KMS-11 (cell line): Measurements from ENCODE around the gene TIMP3.

Source experiments
- H2AFZ ChIP-seq: fragments of 200-600 bp; sonication (generic); 2 replicates; pipeline ENCODE4 v1.6.1; 2016; ENCODE audit warnings: antibody characterized with exemption, mixed run types, low read depth
- H3K27ac ChIP-seq: fragments of 200-600 bp; sonication (generic); 2 replicates; pipeline ENCODE4 v1.6.1; 2016; ENCODE audit warnings: mild to moderate bottlenecking, mixed run types
- H3K27me3 ChIP-seq: fragments of 200-600 bp; sonication (generic); 2 replicates; pipeline ENCODE4 v1.6.1; 2017; ENCODE audit warnings: mild to moderate bottlenecking, low read depth, mixed run types, moderate library complexity; ENCODE audit not compliant: insufficient read depth
- H3K36me3 ChIP-seq: fragments of 200-600 bp; sonication (generic); 2 replicates; pipeline ENCODE4 v1.6.1; 2017; ENCODE audit warnings: mild to moderate bottlenecking, mixed run types; ENCODE audit not compliant: insufficient read depth
- H3K4me1 ChIP-seq: fragments of 200-600 bp; sonication (generic); 2 replicates; pipeline ENCODE4 v1.6.1; 2016; ENCODE audit warnings: mild to moderate bottlenecking, low read depth, mixed run types; ENCODE audit not compliant: poor library complexity, severe bottlenecking
- H3K4me2 ChIP-seq: fragments of 200-600 bp; sonication (generic); 2 replicates; pipeline ENCODE4 v1.7.0; 2016; ENCODE audit warnings: mild to moderate bottlenecking, mixed run types
- H3K4me3 ChIP-seq: fragments of 200-600 bp; sonication (generic); IDR thresholded peaks from 2 replicates; pipeline ENCODE4 v1.6.1; 2017; ENCODE audit warnings: low read depth, low read length, mixed read lengths; ENCODE audit not compliant: insufficient read depth
- H3K79me2 ChIP-seq: fragments of 200-600 bp; sonication (generic); 2 replicates; pipeline ENCODE4 v1.6.1; 2016; ENCODE audit warnings: low read depth, mixed run types; ENCODE audit not compliant: insufficient read depth
- H3K9ac ChIP-seq: fragments of 200-600 bp; sonication (generic); 2 replicates; pipeline ENCODE4 v1.6.1; 2016; ENCODE audit warnings: mild to moderate bottlenecking, mixed run types
- H4K20me1 ChIP-seq: fragments of 200-600 bp; sonication (generic); 2 replicates; pipeline ENCODE4 v1.6.1; 2016; ENCODE audit warnings: mild to moderate bottlenecking, mixed run types; ENCODE audit not compliant: insufficient read depth
- CTCF ChIP-seq: fragments of 200-600 bp; sonication (generic); conservative IDR thresholded peaks from 2 replicates; pipeline ENCODE4 v1.6.1; 2017; ENCODE audit warnings: low read depth, mild to moderate bottlenecking, antibody characterized with exemption, low read length, moderate library complexity, mixed read lengths

The TIMP3 gene

DNA sequence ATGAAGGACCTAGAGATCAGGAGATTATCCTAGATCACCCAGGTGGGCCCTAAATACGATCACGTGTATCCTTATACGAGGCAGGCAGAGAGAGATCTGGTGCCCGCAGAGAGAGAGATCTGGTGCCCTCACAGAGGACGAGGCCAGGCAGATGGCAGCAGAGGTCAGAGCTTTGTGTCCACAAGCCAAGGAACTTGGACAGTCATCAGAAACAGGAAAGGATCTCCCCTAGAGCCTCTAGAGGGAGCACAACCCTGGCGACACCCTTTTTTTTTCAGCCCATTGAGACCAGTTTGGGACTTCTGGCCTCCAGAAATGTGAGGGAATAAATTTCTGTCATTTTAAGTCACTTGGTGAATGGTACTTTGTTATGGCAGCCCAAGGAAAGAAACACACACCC is 25.5 kb upstream of the TIMP3 start:
- H3K9ac ChIP-seq: no peak overlapping the region
- H3K79me2 ChIP-seq: no peaks in the 10 kb centered on the region
- no peaks in the 10 kb centered on the region for H3K36me3 ChIP-seq
- H3K27me3 ChIP-seq: no peaks in the 10 kb centered on the region
- TF ChIP-seq CTCF: no peak
- no peak overlapping the region for H3K27ac ChIP-seq
- H3K4me3 ChIP-seq: no peak overlapping the region
- no peak overlapping the region for H2AFZ ChIP-seq
- no peaks in the 10 kb centered on the region for H3K4me1 ChIP-seq
- no peak overlapping the region for H3K4me2 ChIP-seq
- H4K20me1 ChIP-seq: no peaks in the 10 kb centered on the region

DNA sequence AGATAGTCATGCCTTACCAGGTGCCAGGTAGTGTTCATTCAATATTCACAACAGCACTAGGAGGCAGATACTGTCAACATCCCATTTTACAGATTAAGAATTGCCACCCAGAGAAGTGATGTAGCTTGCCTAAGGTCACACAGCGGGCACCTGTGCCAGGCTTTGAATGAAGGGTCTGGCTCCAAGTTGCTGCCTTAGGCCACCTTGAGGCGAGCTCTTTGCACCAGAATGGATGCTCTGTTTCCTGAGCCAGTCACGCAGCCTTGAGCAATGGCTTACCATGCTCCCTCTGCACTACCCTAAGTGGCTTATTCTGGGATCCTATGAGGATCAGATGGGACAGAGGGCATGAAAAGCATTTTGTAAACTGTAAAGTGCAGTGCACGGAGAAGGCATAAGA is 25.1 kb upstream of the TIMP3 start:
- H3K4me3 ChIP-seq: no peak overlapping the region
- no peaks in the 10 kb centered on the region for H3K79me2 ChIP-seq
- no peak for TF ChIP-seq CTCF
- no peak overlapping the region for H3K9ac ChIP-seq
- H3K27me3 ChIP-seq: no peaks in the 10 kb centered on the region
- H3K27ac ChIP-seq: no peak overlapping the region
- no peaks in the 10 kb centered on the region for H4K20me1 ChIP-seq
- no peaks in the 10 kb centered on the region for H3K4me1 ChIP-seq
- no peak overlapping the region for H3K4me2 ChIP-seq
- no peak overlapping the region for H2AFZ ChIP-seq
- no peaks in the 10 kb centered on the region for H3K36me3 ChIP-seq

- Histone ChIP-seq H4K20me1 (no peaks in the 10 kb centered on the region), H3K79me2 (no peaks in the 10 kb centered on the region), H3K4me3 (no peak overlapping the region), H3K4me1 (no peaks in the 10 kb centered on the region), H3K27me3 (no peaks in the 10 kb centered on the region), H2AFZ (no peak overlapping the region), H3K27ac (no peak overlapping the region), H3K4me2 (no peak overlapping the region), H3K36me3 (no peaks in the 10 kb centered on the region), H3K9ac (no peak overlapping the region)
- no peak for TF ChIP-seq CTCF
Measured at GRCh38 chr22:32776802-32777201, 24.7 kb upstream of the TIMP3 start.

DNA sequence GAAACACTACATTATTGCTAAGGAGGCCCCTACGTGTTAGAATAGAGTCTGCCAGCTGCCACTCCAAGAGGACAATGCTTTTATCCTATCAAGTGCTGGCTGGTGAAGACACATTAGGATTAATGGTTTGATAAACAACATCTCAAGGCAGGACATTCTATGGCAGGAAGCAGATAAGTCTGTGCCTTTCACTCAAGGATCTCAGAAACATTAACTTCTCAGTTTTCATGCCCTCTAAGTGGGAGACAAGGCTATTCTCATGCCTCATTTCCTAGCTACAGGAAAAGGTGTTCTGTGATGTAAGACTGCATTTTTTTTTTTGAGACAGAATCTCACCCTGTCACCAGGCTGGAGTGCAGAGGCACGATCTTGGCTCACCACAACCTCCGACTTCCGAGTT is 23.5 kb upstream of the TIMP3 start:
- H3K27ac ChIP-seq: no peak overlapping the region
- no peaks in the 10 kb centered on the region for H3K27me3 ChIP-seq
- H2AFZ ChIP-seq: no peak overlapping the region
- H3K36me3 ChIP-seq: no peaks in the 10 kb centered on the region
- H3K79me2 ChIP-seq: no peaks in the 10 kb centered on the region
- H3K4me2 ChIP-seq: no peak overlapping the region
- no peaks in the 10 kb centered on the region for H3K4me1 ChIP-seq
- no peak overlapping the region for H3K9ac ChIP-seq
- no peaks in the 10 kb centered on the region for H4K20me1 ChIP-seq
- no peak overlapping the region for H3K4me3 ChIP-seq
- no peak for TF ChIP-seq CTCF

- no peak overlapping the region for H3K4me2 ChIP-seq
- H3K27ac ChIP-seq: no peak overlapping the region
- H4K20me1 ChIP-seq: no peaks in the 10 kb centered on the region
- no peak overlapping the region for H2AFZ ChIP-seq
- no peaks in the 10 kb centered on the region for H3K4me1 ChIP-seq
- H3K79me2 ChIP-seq: no peaks in the 10 kb centered on the region
- no peak overlapping the region for H3K4me3 ChIP-seq
- TF ChIP-seq CTCF: no peak
- no peaks in the 10 kb centered on the region for H3K36me3 ChIP-seq
- no peaks in the 10 kb centered on the region for H3K27me3 ChIP-seq
- no peak overlapping the region for H3K9ac ChIP-seq
Measured at GRCh38 chr22:32780726-32781310, 20.7 kb upstream of the TIMP3 start.
